ENCODE measurements around the gene MET. TPM values are rescaled to one million over a fixed set of nuclear protein-coding genes. Genes with fewer than 3 reads are reported as not detected.

The MET gene
- total and polyA plus RNA-seq, 2 of the 13 experiments (the other 11 are each of a cell fraction or from before 2014, with no cell fraction given) = 21.8 to 31.5 TPM

GRCh38 chr7:116671681-116672595, at the start of gene MET (continued):
- peak; percentile 54 for TF ChIP-seq ZNF18 (CRISPR knock-in tag; IDR thresholded peaks at IDR 0.05; ENCODE audit: insufficient replicate concordance)
- TF ChIP-seq ZNF318 (CRISPR knock-in tag; IDR thresholded peaks at IDR 0.05) = 0 out of 2 replicates have a peak, but pooled peaks have one; percentile 21
- no peak for TF ChIP-seq ZNF615 (CRISPR knock-in tag; IDR thresholded peaks at IDR 0.05; ENCODE audit: borderline replicate concordance)
- no peak; the same call in 1 of the 2 replicates for TF ChIP-seq DMTF1 (CRISPR knock-in tag; IDR thresholded peaks at IDR 0.05)
- no peak; the same call in 1 of the 2 replicates for TF ChIP-seq ZNF790 (CRISPR knock-in tag; IDR thresholded peaks at IDR 0.05; ENCODE audit: borderline replicate concordance)
- TF ChIP-seq ZNF225 (CRISPR knock-in tag; IDR thresholded peaks at IDR 0.05) = peak; percentile 74; the same call in 1 of the 2 replicates
- peak; percentile 67; the same call in 1 of the 2 replicates for TF ChIP-seq TFAP4 (IDR thresholded peaks at IDR 0.05; ENCODE audit: borderline replicate concordance, low read depth)
- no peak for TF ChIP-seq ZKSCAN1 (IDR thresholded peaks at IDR 0.05; ENCODE audit: low read length)

Measured in HepG2 (cell line).